Left lung (tissue), 10 donors: ENCODE results near the gene CASTOR1. TPM values are rescaled to one million over a fixed set of nuclear protein-coding genes. Genes with fewer than 3 reads are reported as not detected.

Source experiments
- ATAC-seq: fragments of 200-7000 bp; cut with Tn5 transposase; one replicate; pipeline ENCODE4 v1.9.1; 2020; ENCODE audit warnings: moderate library complexity
- DNase-seq, 4 donors: peaks; one replicate each; pipeline ENCODE4 v3.0.0-alpha.2; 2013 to 2020
- H3K27ac ChIP-seq, 2 donors: fragments of 200-600 bp; sonication (generic) in 1 of 2; one replicate each; pipeline versions ENCODE4 v1.5.0 to v1.8.0; 2020 to 2021
- H3K27me3 ChIP-seq, 2 donors: fragments of 200-600 bp; sonication (generic) in 1 of 2; one replicate each; pipeline versions ENCODE4 v1.5.0 to v1.8.0; 2020 to 2021
- H3K36me3 ChIP-seq, 2 donors: fragments of 200-600 bp; sonication (generic) in 1 of 2; one replicate each; pipeline versions ENCODE4 v1.5.0 to v1.8.0; 2020 to 2021
- H3K4me1 ChIP-seq, 2 donors: fragments of 200-600 bp; one replicate each; pipeline ENCODE4 v1.8.0; 2021
- H3K4me3 ChIP-seq, 2 donors: fragments of 200-600 bp; sonication (generic) in 1 of 2; one replicate each; pipeline versions ENCODE4 v1.5.0 to v1.8.0; 2020 to 2021; ENCODE audit warnings: mild to moderate bottlenecking in 1 of 2
- H3K9me3 ChIP-seq, 2 donors: fragments of 200-600 bp; sonication (generic) in 1 of 2; one replicate each; pipeline versions ENCODE4 v1.5.0 to v1.8.0; 2020 to 2021
- intact Hi-C, 2 donors: fragments of 100-400 bp; cut with DNase I; formaldehyde crosslinking; loops; one replicate each; pipeline versions ENCODE4 v1.11.2 to v1.14.2; 2022
- polyA plus RNA-seq, 6 donors: library from polyadenylated mRNA; unstranded; fragments of 120-200 nt; gene quantifications; one replicate each; pipeline ENCODE4 v1.2.1, GENCODE V29; 2013; ENCODE audit not compliant: insufficient read length in 6 of 6
- total RNA-seq, 2 donors: library from RNA; stranded (reverse); fragmentation: NEBNext Ultra II Directional; extraction: Animal tissue kit (Norgen Biotek cat#: 25700); gene quantifications; one replicate each; pipeline ENCODE4 v1.2.1, GENCODE V29; 2021
- TF ChIP-seq, protein P1 (sequence below), 2 donors: fragments of 200-600 bp; sonication (generic) in 1 of 2; IDR thresholded peaks; one replicate each; pipeline versions ENCODE4 v1.5.0 to v1.8.0; 2021; ENCODE audit warnings: antibody characterized with exemption in 2 of 2
- donor health status: DM: no; HTN: yes; CAD: no.
- donor health status: DM: no; HTN: no; CAD: no.

CASTOR1 gene
- total and polyA plus RNA-seq, 8 donors: 10.7 to 16.7 (median 14.4) TPM

DNA sequence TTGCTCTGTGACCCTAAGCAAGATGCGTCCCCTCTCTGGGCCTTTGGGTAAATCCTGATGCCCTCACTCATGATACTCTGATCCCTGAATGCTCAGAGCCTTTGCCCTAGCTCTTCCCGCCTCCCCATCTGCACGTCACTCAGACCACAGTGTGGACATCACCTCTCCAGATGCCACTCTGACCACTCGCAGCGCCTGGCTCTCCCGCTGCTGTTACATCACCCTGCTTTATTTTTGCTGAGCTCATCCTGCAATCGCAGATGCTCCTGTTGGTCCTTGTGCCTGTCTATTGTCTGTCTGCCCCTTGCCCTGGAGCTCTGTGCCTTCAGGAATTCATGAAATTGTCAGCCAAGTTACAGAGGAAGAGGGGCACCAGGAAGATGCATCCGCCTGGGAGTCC lies 28.2 kb downstream of the CASTOR1 start:
- ATAC-seq: no peak
- H3K27ac ChIP-seq: peak overlapping the region in 1 of 2 donors; percentile 41

DNA sequence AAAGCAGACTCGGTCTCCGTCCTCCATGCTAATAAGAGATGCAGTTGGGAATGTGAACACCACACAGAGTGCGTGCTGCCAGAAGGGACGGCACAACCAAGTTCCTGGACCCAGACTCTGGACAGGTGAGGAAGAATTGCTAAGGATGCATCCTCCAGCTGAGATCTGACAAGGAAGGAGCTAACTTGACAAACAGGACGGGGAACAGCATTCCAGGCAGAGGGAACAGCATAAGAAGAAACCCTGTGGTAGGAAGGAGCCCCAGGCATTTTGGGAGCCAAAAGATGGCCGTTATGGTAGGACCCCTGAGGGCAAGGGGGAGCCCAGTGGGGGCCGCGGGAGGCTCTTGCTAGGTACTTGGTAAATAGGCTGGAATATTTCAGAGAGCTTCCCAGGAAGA lies 28.6 kb downstream of the CASTOR1 start:
- ATAC-seq: no peak
- TF ChIP-seq, protein P1, sequence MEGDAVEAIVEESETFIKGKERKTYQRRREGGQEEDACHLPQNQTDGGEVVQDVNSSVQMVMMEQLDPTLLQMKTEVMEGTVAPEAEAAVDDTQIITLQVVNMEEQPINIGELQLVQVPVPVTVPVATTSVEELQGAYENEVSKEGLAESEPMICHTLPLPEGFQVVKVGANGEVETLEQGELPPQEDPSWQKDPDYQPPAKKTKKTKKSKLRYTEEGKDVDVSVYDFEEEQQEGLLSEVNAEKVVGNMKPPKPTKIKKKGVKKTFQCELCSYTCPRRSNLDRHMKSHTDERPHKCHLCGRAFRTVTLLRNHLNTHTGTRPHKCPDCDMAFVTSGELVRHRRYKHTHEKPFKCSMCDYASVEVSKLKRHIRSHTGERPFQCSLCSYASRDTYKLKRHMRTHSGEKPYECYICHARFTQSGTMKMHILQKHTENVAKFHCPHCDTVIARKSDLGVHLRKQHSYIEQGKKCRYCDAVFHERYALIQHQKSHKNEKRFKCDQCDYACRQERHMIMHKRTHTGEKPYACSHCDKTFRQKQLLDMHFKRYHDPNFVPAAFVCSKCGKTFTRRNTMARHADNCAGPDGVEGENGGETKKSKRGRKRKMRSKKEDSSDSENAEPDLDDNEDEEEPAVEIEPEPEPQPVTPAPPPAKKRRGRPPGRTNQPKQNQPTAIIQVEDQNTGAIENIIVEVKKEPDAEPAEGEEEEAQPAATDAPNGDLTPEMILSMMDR (IDR thresholded peaks at IDR 0.05): no peak
- peaks cover 0 to 58% of the 10 kb centered on the region in 2 donors for H3K4me1 ChIP-seq
- no peaks in the 10 kb centered on the region for H3K9me3 ChIP-seq
- peaks cover 0 to 5% of the 10 kb centered on the region in 2 donors for H3K36me3 ChIP-seq
- H3K4me3 ChIP-seq: no peak overlapping the region
- DNase-seq: no peak
- H3K27me3 ChIP-seq: no peaks in the 10 kb centered on the region
- no peak overlapping the region for H3K27ac ChIP-seq
- intact Hi-C loops: loop anchor here (5.0 to 10.0 kb wide), 3 partner anchors 124 to 224 kb away; partner anchors contain the start of gene RNF215 (in 1 of the 2)

More for the DNA sequence above, 28.2 kb downstream of the CASTOR1 start:
- Histone ChIP-seq H3K36me3 (peaks cover 0 to 5% of the 10 kb centered on the region in 2 donors), H3K4me3 (no peak overlapping the region), H3K4me1 (peaks cover 0 to 54% of the 10 kb centered on the region in 2 donors), H3K9me3 (no peaks in the 10 kb centered on the region), H3K27me3 (no peaks in the 10 kb centered on the region)
- peak in 1 of 4 donors; percentile 83 for DNase-seq
- TF ChIP-seq, protein P1 (IDR thresholded peaks at IDR 0.05): no peak
- intact Hi-C loops: loop anchor here (5.0 to 10.0 kb wide), 3 partner anchors 124 to 224 kb away; partner anchors contain the start of gene RNF215 (in 1 of the 2)

DNA sequence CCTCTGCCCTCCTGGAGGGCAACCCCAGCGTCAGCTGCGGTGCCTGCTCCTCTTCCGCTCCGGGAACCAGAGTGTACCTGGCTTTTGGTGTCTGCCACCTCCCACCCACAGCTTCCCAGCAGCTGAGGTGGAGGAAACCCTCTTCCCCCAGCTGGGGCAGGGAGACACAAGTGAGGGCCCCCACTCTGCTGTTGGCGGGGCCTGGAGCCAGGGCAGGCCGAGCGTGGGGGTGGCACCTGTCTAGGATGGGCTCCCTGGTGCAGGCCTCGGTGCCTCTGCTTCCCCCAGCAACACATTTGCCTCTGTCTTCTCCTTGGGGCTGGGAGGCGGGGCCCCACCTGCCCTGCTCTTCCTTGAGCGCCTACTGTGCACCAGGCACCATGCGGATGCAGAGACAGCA lies 29.0 kb downstream of the CASTOR1 start:
- intact Hi-C loops: loop anchor here (5.0 to 10.0 kb wide), 3 partner anchors 125 to 225 kb away; partner anchors contain the start of gene RNF215 (in 1 of the 2)
- no peak overlapping the region for H3K4me3 ChIP-seq
- peaks cover 0 to 55% of the 10 kb centered on the region in 2 donors for H3K4me1 ChIP-seq
- TF ChIP-seq, protein P1 (IDR thresholded peaks at IDR 0.05): no peak
- peaks cover 0 to 5% of the 10 kb centered on the region in 2 donors for H3K36me3 ChIP-seq
- no peaks in the 10 kb centered on the region for H3K9me3 ChIP-seq
- no peak overlapping the region for H3K27ac ChIP-seq
- DNase-seq (no peak), ATAC-seq (no peak)
- H3K27me3 ChIP-seq: no peaks in the 10 kb centered on the region

DNA sequence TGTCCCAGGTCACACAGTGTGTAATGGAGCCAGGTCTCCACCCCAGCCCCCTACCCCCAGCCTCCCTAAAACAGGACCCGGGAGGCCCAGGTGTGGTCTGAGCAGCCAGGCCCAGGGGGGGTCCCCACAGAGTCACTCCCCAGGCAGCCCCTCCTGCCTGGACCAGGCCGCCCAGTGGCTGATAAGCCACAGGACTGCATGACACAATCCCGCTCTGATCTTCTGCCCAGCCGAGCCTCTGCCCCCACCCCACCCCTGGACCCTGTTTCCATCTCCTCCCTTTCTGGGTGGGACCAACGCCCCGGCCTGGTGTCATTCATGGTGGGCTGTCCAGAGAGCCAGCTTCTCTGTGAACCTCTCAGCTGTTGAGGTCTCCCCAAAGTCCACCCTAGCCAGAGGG lies 35.0 kb downstream of the CASTOR1 start:
- Histone ChIP-seq H3K27ac (no peak overlapping the region), H3K27me3 (no peaks in the 10 kb centered on the region), H3K4me3 (no peak overlapping the region), H3K4me1 (peaks cover 2 to 48% of the 10 kb centered on the region in 2 donors), H3K9me3 (no peaks in the 10 kb centered on the region), H3K36me3 (no peaks in the 10 kb centered on the region)
- peak in 1 of 4 donors; percentile 41 for DNase-seq
- intact Hi-C loops: no loop called here
- TF ChIP-seq, protein P1 (IDR thresholded peaks at IDR 0.05): no peak
- no peak for ATAC-seq

DNA sequence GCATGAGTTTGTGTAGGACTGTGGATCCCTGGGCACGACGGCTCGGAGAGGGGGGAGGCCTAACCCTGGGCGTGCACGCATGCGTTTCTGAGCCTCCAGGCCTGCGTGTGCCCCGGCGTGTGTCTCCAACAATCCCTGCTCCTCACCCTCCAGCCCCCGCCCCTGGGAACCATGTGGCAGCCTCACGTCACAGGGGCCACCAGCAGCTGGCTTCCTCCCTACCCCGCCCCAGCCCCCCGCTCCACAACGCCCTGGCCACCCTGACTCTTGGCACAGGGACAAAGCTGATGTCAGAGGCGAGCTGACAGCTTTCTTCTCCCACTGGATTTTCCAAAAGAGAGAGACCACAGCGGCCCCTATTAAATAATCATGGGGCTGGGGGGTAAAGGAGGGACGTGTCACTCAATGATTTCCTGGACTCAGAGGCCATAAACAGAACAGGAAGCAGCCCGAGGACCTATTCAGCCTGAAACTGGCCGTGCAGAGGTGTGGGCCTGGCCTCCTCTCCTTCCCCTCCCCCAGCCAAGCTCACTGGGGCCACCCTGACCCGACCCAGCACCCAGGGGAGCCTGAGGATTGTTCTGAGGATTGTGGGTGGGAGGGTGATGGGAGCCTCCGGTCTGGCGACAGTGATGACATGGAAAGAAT lies 36.0 kb downstream of the CASTOR1 start:
- H3K9me3 ChIP-seq: no peaks in the 10 kb centered on the region
- H3K36me3 ChIP-seq: no peaks in the 10 kb centered on the region
- intact Hi-C loops: no loop called here
- peak in 2 of 4 donors; percentile 85 to 90 for DNase-seq
- ATAC-seq: no peak
- H3K4me3 ChIP-seq: no peak overlapping the region
- no peak overlapping the region for H3K27ac ChIP-seq
- TF ChIP-seq, protein P1 (IDR thresholded peaks at IDR 0.05): no peak
- H3K27me3 ChIP-seq: peaks cover 0 to 9% of the 10 kb centered on the region in 2 donors
- H3K4me1 ChIP-seq: peaks cover 2 to 54% of the 10 kb centered on the region in 2 donors
